Stimulated activated CD8-positive, alpha-beta memory T cell treated with anti-CD3 and anti-CD28 coated beads, Interleukin-7, amount 100 ng/mL, for 24 hours (primary cell): ENCODE results near the gene CCT7.

Experiments used
- DNase-seq: peaks from one replicate; pipeline ENCODE4 v3.0.0-alpha.2; 2020; ENCODE audit warnings: low read depth

The CCT7 gene

DNA sequence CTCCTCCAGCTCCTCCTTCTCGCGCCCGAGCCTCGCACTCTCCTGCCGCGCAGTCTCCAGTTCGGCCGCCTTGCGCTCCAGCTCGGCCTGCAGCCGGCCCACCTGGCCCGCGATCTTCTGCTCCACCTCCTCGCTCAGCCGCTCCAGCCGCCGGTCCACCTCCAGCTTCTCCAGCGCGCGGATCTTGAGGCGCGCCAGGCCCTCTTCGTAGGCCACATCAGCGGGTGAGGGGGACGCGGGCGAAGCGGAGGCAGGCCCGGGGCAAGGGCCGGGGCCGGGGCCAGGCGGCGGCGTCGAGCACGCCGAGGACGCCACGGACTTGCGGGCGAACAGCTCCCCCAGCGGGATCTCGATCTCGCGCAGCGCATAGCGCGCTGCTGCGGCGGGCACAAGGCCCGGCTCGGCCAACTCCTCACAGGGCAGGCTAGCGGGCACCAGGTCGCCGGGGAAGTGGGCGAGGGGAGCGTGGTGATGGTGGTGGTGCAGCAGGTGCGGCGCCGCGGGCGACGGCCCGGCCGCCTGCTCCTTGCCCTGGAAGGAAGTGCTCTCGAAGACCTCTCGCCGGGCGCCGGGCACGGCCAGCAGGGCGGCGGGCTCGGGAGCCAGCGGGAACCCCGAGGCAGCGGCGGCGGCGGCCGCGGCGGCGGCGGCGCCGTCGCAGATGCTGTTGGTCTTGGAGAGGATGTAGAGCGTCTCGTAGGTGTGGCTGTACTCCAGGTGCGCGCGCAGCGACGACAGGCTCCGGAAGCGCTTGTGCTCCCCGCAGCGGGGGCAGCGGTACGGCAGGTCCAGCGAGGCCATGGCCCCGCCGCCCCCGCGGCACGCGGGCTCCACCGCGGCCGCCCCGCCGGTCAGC, 35.0 kb downstream of the CCT7 start:
- DNase-seq = no peak

DNA sequence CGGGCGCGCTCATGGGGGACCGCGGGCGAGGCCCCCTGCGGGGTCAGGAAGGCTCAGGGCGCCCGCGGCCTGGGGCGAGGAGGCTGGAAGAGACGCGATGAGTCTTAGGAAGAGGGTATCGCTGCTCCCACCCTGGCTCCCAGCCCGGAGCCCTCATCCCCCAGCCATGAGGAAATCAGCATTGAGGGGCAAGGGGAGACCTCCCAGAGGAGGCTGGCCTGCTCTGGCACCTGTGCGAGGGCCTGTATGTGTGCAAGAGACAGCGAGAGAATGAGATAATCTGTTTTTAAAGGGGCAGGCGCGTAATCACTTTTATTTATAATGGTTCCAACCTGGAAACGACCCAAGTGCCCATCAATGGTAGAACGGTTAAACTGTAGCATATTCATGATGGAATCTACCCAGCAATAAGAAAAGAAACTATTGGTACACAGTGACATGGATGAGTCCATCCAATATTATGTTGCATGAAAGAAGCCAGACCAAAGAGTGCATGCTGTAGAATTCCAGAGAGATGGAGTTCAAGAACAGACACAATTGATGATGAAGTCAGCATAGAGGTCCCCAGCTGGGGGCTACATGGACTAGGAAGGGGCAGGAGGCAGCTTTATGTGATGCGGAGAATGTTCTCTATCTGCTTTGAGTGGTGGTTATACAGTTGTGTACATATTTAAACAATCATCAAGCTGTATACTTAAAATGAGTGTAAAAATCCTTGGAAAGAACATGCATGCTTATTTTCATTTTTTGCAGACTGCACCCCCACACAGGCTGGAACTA, 35.8 kb downstream of the CCT7 start:
- no peak for DNase-seq

DNA sequence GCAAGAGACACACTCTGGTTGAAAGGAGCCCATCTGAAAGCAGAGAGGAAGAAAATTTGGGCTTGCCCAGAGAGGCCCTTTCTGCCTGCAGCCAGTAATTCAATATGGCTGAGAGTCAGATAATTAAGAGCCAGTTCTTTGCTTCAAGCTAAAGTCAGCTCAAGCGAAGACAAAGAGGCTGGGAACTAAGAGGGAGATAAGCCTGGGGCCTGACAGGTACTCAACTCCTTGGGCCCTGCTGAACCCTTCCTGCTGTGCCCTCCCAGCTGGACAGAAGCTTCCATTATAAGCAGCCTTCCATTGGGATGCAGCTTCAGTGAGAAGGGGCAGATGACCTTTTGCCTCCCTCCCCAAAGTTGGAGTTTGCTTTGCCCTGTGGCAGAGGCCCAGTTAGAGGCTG, 38.2 kb downstream of the CCT7 start:
- DNase-seq = no peak

DNA sequence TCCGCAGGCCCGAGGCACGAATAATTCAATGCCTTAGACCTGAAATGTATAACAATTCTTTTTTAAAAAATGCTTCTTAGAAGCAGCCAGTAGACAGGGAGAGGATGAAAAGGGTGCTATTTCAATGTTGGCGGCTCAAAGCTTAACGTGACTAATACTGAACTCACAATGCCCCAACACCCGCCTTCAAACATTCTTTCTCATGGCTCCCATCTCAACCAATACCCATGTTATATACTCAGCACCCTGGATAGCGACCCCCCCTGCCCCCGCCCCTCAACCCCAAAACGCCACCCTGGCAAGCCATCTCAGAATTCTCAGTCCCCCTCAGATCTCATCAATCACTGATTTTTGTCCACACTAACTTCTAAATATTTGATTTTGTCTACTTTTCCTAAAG, 45.7 kb downstream of the CCT7 start:
- no peak for DNase-seq

DNA sequence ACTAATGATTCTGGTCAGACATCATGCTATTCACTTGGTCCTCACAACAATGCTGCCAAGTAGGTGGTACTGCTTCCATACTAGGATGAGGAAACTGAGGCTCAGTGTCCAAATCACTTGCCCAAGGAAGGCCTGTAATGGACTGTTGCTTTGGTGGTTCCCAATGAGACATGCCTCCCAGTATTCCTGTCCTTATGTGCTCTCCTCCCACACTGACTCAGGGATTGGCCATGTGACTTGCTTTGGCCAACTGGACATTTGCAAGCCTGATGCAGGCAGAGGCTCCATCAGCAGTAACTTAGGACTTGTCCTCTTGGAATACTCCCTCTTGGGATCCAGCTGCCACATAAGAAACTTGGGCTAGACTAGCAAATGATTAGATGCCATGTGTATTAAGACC, 47.1 kb downstream of the CCT7 start:
- DNase-seq = no peak

DNA sequence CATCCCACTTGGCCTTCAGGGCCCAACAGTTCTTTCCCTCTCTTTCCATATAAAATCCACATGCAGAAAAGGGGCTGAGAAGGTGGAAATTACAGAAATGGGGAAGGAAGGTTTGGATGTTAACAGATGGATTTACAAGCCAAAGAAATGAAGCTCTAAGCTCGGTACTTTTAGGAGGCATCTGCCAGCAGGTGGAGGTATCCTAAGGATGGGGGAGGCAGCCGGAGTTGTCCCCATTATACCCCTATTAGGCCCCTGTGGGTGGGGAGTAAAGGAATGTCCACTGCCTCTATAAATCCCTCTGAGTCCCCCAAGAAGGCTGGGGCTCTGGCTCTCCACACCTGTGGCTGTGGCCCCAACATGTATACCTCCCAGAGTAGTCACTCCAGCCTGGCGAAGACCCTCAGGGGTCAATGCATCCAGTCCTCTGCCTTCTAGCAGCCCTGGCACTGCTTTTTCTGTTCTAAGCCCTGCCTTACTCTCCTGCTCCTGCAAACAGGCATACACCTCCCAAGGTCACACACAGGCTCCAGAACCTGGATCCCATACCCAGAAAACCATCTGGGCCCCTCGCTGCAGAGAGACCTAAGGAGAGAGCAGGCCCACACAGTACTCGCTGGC, 48.9 kb downstream of the CCT7 start:
- DNase-seq = no peak

DNA sequence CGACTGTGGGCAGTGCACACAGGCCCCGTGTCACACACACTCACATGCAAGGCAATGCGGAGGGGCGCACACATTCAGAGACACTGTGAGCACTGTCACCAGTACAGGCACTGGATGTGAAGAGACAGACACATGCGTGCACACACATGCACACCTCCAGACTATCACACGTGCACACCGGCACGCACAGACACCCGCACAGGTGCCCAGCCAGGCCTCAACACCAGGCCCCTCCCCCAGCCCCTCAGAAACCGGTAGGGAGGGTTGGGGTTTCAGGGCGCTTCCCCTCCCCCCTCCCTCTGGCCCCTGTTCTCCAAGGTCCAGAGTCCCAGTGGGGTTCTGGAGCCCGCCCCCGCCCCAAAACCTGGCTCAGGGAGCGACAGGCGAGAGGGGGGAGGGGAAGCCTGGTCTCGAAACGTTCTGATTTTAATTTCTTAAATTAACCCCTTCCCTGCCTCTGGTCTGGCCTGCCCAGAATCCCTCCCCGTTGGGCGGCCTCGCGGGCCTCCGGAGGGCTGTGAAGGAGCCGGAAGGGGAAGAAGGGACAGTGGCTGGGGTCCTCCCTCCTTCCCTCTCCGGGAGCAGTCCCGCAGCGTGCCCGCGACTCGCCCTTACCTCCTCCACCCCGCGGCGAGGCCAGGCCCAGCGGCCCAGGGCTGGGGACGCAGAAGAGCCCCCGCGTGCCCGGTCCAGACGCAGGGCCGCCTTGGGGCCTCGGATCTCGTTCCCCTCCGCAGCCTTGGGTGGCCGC, 49.6 kb downstream of the CCT7 start:
- DNase-seq = no peak

DNA sequence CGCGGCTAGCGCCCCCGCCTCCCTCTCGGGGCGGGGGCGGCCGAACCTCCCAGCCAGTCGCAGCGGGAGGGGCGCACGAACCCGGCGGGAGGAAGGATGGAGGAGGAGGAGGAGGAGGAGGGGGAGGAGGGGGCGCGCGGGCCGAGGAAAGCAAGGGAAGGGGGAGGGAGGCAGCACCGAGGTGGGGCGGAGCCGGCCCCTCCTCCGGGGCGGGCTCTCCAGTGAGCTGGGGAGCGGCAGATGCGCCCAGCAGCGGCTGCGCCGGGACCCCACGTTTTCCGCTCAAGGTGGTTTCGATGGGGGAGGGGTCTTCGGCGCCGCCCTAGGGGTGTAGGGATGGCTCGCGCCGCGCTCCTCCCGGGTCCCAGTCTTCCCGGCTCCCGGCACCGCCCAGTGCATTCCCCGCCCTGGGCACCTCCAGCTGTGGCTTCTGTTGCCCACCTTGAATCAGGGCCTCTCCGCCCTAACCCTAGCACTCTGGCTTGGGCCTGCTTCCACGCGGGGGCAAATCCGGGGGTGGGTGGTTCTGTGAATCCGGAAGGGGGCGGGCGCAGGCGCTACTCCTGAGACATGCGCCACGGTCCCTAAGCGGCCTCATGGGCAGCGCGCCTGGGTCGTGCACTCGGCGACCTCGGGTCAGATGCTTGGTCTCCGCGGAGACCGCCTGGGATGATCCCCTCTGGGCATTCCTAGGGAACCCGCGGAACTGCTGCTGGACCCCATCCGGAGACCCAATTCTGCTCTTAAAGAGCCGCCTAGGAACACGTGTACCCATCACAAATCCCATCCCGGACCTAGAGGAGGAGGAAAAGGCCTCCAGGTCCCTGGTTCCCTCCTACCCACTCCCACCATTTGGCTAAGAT, 50.4 kb downstream of the CCT7 start, which contains the start of gene FBXO41:
Gene FBXO41 (minus strand): TSS at position 183 of the 863 bp plus-strand sequence. CDS start 14,848 bp downstream, outside the sequence.
- peak; percentile 48 for DNase-seq

DNA sequence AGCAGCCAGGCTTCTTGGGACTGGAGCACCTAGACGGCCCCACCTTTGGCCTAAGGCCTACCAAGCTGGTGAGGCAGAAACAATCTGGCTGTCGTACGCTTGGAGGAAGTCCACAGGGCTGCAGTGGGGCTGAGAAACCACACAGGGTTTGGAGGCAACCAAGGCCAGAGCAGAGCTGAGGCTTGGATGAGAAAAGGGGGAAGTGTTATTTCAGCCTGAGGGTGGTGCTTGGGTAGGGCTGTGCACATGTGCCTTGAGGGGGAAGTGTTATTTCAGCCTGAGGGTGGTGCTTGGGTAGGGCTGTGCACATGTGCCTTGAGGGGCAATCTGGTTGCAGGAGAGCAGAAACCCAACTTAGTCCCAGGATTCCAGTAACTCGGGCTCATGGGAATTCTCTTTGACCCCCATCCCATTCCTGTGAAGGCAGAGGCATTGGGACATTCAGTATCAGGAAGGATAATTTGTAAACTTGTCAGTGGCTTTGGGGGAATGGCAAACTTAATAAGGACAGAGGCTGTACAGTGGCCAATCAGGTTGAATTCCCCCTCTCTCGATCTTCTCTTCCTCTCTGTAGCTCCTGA, 51.1 kb downstream of the CCT7 start:
- DNase-seq = no peak

DNA sequence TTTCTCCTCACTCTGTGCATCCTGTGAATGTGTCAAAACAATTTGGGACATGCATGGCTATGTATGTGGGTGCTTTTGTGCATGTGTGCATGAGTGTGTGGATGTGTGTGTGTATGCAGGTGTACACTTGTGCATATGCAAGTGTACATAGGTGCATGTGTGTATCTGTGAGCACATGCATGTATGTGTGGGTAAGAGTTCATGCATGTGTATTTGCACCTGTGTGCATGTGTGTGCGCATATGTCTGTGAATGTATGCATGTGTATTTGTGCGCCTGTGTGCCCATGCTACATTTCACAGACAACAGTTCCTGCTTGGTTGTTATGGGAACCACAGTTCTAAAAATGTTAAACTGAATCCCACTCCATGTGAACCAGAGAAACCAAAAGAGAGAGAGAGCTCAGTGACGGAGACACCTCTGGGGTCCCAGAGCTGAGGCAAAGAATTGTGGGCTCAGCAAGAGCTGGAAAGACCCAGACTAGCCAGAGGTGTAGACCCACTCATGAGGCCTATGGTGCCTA, 52.1 kb downstream of the CCT7 start:
- no peak for DNase-seq

DNA sequence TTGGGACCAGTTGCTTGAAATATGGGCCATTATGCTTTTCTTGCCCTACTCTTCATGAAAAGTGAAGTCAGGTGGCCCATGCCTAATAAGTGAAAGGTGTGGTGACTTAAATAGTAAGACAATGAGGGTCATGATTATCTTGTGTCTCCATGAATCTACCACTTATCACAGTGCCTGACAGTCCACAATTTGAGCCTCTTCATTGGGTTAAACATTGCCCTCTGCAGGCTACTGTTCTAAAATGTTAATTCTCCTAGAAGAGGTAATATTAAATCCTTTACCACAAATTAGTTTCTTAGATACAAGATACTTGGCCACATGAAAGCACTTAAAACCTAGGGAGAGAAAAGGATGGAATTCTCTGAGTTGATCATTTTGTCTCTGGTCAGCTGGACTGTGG, 55.2 kb downstream of the CCT7 start:
- DNase-seq = no peak

DNA sequence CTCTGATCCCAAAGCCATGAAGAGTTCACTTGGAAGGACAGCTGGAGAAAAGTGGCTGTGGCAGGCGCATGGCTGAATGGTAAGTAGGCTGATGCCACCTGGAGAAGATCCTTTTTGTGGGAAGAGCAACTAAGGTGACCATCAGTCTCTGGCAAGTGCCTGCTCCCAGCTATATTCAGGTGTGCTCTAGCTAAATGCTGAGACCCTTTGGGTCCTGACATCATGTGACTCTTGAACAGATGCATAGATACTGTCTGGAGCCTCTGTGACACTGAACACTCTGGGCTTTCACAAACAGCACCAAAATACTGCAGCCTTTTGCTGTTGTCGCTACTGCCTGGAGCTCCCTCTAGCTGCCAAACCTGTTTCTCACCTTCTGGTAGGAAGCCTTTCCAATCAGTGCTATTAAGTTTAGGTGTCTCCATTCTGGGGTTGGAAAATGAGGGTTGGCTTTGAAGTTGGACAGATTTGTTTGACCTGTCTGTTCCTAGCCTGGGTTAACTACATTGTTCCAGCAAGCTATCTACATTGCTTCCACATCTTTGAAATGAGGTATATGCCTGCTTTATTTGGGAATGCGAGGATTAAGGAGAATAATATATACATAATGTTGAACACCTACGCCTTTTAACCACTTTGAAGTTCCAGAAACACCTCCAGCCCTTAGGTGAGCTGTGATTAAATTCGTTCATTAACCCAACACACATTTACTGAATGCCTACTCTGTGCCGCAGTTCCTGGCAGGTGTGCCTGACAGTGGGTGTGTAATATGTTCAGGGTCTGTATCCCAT, 56.1 kb downstream of the CCT7 start:
- no peak for DNase-seq

DNA sequence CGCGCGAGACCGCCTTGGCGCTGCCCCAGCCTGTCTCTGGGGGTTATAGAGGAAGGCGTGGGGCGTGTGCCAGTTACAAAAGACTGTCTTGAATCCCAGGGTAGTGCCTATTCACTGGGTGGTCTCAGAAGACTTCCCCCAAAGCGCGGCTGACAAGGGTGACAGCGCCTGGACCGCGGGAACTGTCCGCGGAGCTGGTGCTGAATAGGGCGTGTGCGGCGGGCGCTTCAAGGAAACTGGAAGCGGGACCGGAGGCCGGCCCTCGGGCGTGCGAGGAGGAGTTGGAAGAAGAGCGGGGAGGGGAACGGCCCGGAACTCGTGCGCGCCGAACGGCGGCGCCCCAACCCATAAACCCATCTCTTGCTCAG, 57.0 kb downstream of the CCT7 start:
- DNase-seq = peak; percentile 37

DNA sequence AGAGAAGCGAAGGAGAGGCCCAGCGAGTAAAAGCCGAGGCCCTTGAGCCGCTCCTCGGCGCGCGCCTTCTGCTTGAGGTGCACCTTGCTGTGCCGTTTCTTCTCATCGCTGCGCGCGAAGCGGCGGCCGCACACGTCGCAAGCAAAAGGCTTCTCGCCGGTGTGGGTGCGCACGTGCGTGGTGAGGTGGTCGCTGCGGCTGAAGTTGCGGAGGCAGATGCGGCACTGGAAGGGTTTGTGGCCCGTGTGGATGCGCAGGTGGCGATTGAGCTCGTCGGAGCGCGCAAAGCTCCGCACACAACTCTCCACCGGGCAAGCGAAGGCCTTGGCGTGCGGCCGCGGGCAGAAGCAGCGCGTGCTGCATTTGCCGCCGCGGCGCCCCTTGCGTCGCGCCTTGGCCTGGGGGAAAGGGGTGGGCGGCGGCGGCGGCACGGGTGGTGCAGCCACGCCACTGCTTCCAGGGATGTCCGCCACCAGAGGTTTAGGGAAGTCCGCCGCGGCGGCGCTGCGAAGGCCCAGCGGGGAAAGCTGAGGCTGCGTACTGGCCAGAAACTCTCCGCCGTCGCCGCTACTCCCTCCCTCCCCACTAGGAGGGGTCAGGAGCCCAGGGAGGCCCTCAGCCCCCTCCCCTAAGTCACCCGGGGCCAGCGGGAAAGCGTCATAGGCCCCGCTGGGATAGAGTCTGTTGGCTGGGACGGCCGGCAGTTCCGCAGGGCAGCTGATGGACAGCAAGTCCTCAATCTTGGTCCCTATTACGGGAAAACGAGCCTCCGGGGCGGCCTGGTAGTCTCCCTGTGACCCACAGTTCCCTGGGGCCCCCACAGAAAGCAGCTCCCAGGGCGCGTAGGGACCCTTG, 57.6 kb downstream of the CCT7 start:
- DNase-seq = no peak

DNA sequence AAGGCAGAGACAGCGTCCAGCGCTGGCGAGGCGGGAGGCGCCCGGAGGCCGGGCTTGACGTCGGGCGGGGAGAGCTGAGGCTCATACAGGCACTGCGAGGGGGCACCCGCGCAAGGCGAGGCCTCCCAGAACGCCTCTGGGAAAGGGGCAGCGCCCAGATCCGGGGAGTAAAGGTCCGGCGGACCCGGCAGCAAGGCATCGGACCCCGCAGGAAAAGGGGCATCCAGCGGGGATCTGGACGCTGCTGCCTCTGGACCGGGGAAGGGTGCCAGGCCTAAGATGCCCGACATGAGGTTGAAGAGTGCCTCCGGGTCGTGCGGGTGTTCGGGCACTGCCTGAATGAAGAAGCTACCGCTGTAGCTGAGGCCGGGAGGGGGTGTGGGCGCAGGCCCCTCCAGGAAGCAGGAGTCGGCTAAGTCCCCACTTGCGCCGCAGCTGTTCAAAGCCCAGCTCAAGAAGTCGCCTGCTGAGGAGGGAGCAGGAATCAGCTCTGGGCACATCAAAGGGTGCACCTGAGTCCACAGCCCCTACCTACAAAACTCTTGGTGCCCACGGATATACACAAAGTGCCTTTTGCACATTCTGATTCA, 58.3 kb downstream of the CCT7 start:
- DNase-seq = no peak

DNA sequence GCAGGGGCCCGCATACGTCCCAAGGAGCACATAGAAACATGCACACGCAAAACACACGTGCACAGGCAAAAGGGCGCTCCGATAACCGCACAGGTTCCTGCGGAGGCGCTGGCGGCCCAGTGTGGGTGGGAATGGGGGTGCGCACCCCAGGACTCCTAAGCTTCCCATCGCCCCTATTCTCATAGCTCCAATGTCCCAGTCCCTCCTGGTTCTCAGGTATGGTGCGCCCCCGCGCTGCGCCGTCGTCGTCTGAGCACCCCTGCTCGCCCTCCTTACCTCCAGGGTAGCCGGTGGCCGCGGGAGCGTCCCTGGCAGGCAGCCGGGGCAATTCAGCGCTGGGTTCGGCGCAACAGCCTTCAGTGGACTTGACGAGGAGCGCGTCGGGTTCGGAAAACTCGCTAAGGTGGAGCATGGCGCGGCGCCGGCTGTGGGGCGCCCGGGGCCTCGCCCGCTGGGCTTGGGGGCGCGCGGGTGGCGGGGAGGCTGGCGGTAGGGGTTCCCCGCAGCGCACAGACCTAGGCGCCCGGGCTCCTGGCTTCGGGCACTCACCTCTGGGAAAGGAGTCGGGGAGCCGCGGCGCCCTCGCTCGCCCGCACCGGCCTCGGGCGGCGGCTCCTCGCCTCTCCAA, 58.9 kb downstream of the CCT7 start:
- DNase-seq = no peak

DNA sequence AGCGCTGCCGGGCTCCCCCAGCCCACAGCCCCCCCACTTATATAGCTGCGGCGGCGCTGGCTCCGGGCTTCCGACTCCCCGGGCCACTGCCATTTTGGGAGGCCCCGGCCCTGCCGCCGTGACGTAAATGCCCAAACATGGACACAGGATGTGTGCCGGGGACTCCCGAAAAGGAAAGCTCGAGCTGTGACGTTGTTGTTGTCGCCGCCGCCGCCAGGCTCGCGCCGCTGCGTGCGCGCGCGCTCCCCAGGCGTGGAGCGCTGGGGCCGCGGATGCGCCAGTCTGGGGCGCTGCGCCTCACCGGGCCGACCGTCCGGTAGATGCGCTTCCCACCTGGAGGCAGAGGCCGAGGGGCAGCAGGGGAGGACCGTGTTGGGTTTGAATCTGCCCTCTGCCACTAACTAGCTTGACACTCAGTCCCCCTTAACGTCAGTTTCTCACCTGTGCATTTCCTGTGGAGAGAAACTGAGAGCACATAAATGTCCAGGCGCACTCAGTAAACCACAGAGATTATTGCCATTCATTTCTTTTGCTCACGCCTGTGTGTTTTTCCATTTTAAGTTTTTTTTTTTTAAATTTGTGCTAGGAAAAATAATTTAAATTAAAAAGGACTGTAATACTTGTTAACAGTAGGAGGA, 59.5 kb downstream of the CCT7 start, which contains the start of gene EGR4:
Gene EGR4 (minus strand): TSS at position 15 of the 638 bp plus-strand sequence. CDS start 231 bp downstream, outside the sequence.
- peak; percentile 75 for DNase-seq
